G401 (cell line): ENCODE results near the gene ZNF654. TPM values are rescaled to one million over a fixed set of nuclear protein-coding genes. Genes with fewer than 3 reads are reported as not detected.
A peak's percentile ranks its signal among the peaks of the same experiment; 100 is the strongest.
"Not testable (repeated sequence)": the region's sequence is repeated elsewhere in the genome, so short reads cannot be mapped to it uniquely, and the experiment has no call there.

ENCODE experiments used
- DNase-seq: peaks from one replicate; pipeline ENCODE4 v3.0.0-alpha.2; 2015; ENCODE audit warnings: low spot score
- in situ Hi-C: cut with HindIII; loops from 2 replicates; pipeline ENCODE4 v1.10.0; 2016; ENCODE audit warnings: low sequenced_read_pairs, mixed read lengths
- total RNA-seq: library from RNA; depleted of rRNA; stranded (reverse); fragments of >200 nt; shearing (Covaris generic); gene quantifications from 2 replicates; pipeline ENCODE4 v1.2.3, GENCODE V29; 2014; rRNA removed

Gene ZNF654
- total RNA-seq, 1 experiment from 2014 or later = 7.9 TPM

DNA sequence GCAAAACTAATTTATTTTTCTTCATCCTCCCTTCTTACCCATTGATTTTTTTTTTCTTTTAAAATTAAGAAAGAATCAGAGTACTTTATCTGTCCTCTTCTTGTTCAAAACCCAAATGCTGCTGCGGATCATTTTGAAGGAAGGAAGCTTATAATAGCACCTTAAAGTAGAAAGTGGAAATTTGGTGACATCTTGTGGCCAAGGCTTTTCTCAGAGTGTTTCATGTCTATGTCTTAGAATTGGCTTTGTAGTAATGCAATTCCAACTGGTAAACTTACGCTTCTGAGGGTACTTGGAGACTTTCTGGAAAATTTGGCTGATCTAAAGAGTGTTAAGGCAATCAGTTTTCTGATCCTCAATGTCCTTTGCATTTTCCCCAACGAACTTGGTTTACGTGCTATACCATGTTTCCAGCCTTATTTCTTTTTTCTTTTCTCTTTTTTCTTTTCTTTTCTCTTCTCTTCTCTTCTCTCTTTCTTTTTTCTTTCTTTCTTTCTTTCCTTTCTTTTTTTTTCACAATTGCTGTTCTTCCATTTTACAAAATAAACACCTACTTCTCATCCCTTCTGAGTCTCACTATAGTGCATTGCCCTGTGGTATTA is 121.4 kb downstream of the ZNF654 start:
- in situ Hi-C loops = no loop called here
- DNase-seq = peak; percentile 18

DNA sequence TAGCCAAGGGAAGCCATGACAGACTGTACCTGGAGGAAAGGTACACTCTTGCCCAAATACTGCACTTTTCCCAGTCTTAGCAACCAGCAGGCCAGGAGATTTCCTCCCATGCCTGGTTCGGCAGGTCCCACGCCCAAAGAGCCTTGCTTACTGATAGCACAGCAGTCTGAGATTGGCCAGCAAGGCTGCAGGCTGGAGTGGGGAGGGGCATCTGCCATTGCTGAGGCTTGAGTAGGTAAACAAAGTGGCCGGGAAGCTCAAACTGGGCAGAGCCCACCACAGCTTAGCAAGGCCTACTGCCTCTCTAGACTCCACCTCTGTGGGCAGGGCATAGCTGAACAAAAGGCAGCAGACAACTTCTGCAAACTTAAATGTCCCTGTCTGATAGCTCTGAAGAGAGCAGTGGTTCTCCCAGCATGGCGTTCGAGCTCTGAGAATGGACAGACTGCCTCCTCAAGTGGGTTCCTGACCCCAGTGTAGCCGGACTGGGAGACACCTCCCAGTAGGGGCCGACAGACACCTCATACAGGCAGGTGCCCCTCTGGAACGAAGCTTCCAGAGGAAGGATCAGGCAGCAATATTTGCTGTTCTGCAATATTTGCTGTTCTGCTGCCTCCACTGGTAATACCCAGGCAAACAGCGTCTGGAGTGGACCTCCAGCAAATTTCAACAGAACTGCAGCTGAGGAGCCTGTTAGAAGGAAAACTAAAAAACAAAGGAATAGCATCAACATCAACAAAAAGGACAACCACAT is 123.3 kb downstream of the ZNF654 start:
- DNase-seq, in situ Hi-C loops: not testable (repeated sequence)

DNA sequence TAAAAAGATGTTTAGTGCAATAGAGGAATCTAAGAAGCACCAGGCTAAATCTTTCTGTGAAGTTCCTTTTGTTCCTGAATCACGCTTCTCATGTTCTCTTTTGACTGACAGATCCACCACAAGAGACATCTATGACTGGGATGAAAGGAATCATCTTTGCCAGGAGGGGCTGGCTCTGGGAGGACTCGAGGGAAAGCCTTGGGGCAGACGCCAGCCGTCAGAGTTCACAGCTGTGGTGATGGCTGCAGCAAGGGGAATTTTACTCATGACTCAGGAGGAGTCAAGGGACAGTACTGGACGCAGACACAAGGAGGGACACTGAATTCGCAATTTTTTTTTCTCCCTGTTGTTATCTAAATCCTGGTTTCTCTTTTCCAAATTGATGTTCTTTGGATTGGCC is 129.4 kb downstream of the ZNF654 start:
- DNase-seq = no peak
- in situ Hi-C loops = no loop called here

DNA sequence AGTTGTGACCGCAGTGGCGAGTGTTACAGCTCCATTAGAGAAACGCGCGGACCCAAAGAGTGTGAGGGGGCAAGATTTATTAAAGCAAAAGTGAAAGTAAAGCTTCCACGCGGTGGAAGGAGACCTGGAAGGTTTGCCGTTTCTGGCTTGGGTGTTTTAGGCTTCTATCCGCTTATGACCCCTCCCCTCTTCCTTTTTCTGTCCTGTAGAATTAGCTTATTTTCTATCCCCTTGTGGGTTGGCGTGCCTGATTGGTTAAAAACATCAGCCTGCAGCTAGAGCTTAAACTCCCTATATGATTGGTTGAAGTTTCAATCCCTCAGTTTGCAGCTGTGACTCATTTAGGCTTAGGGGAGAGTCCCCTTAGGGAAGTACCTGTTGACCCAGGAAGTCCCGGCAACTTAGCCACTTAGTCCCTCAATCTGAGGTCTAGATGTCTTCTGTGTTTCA is 130.3 kb downstream of the ZNF654 start:
- in situ Hi-C loops = no loop called here
- no peak for DNase-seq

DNA sequence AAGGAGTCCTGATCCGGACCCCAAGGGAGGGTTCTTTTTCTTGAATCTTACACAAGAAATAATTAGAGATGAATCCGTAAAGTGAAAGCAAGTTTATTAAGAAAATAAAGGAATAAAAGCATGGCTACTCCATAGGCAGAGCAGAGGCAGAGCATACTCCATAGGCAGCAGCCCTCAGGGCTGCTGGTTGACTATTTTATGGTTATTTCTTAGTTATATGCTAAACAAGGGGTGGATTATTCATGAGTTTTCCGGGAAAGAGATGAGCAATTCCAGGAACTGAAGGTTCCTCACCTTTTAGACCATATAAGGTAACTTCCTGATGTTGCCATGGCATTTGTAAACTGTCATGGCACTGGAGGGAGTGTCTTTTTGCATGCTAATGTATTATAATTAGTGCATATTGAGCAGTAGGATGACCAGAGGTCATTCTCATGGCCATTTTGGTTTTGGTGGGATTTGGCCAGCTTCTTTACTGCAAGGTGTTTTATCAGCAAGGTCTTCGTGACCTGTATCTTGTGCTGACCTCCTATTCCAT is 132.9 kb downstream of the ZNF654 start:
- in situ Hi-C loops = no loop called here
- no peak for DNase-seq

DNA sequence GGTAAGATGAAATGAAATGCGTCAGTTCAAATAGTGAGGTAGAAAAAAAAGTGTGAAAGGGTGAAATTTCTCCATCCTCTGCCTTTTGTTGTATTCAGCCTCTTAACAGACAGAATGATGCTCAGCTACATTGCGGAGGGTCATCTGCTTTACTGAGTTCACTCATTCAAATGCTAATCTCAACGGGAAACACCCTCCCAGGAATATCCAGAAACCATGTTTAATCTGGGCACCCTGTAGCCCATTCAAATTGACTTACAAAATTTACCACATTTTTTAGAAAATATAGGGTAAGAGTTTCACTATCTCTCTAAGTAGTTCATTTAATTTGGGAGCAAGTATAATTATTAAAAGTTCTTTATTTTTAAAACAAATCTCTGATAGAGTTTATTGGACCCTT is 133.6 kb downstream of the ZNF654 start:
- in situ Hi-C loops = no loop called here
- DNase-seq = no peak

Other genes with a start within 250 kb of the ZNF654 start
- gene CGGBP1, start 250 bp upstream of the ZNF654 start, total RNA-seq = 12.5 and 13.0 TPM in 2 replicates
- gene C3orf38, start 90.7 kb downstream of the ZNF654 start, total RNA-seq = 23.9 and 32.5 TPM in 2 replicates